RWPE2 (cell line): Measurements from ENCODE around the gene TRMT5.

Source experiments
- ATAC-seq: fragments of 200-7000 bp; cut with Tn5 transposase; 3 replicates; pipeline ENCODE4 v1.9.1; 2021; ENCODE audit warnings: low read depth
- DNase-seq: peaks from one replicate; pipeline ENCODE4 v3.0.0-alpha.2; 2020; ENCODE audit warnings: low spot score
- H3K27ac ChIP-seq: fragments of 450-650 bp; 2 replicates; pipeline ENCODE4 v1.5.1; 2017; ENCODE audit warnings: mild to moderate bottlenecking; ENCODE audit not compliant: poor library complexity, severe bottlenecking
- H3K27me3 ChIP-seq: fragments of 250-450 bp; sonication (Bioruptor Pico); 2 replicates; pipeline ENCODE4 v1.5.1; 2021; ENCODE audit warnings: mild to moderate bottlenecking, moderate library complexity; ENCODE audit not compliant: insufficient read depth, poor library complexity, severe bottlenecking
- H3K36me3 ChIP-seq: fragments of 250-450 bp; sonication (Bioruptor Pico); 2 replicates; pipeline ENCODE4 v1.5.1; 2020; ENCODE audit warnings: low read depth, mild to moderate bottlenecking, moderate library complexity
- H3K4me1 ChIP-seq: fragments of 250-450 bp; sonication (Bioruptor Pico); 2 replicates; pipeline ENCODE4 v1.5.1; 2021; ENCODE audit warnings: mild to moderate bottlenecking, moderate library complexity; ENCODE audit not compliant: insufficient read depth, poor library complexity, severe bottlenecking
- H3K4me3 ChIP-seq: fragments of 250-450 bp; sonication (Bioruptor Pico); 2 replicates; pipeline ENCODE4 v1.5.1; 2021; ENCODE audit warnings: mild to moderate bottlenecking, moderate library complexity; ENCODE audit not compliant: severe bottlenecking
- H3K9me3 ChIP-seq: fragments of 250-450 bp; sonication (Bioruptor Pico); 2 replicates; pipeline ENCODE4 v1.5.1; 2021; ENCODE audit warnings: mild to moderate bottlenecking, moderate library complexity; ENCODE audit not compliant: severe bottlenecking
- TF ChIP-seq, protein P1 (sequence below): fragments of 450-650 bp; IDR thresholded peaks from one replicate; pipeline ENCODE4 v1.5.1; 2017; ENCODE audit warnings: mild to moderate bottlenecking, moderate library complexity; ENCODE audit not compliant: poor library complexity, severe bottlenecking

Gene TRMT5

DNA sequence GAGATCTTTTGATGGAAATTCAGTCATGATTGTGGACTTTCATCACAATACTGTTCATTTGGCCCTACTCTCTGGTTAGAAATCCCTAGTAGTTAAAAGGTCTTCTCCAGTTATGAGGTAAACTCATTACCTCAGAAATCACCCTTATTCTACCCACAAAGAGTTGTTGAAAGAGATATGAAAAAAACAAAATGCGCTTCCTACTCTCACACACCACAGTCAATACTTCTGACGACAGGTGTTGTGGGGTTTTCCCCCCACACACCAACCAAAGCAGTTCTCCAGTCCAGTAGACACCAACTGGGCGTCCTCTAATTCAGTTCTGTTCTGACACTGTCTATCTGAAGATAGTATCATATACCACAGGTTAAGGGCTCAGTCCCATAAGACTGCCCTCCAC is 54.9 kb downstream of the TRMT5 start:
- Histone ChIP-seq H3K36me3 (no peaks in the 10 kb centered on the region), H3K4me1 (peaks cover 9% of the 10 kb centered on the region), H3K27me3 (no peaks in the 10 kb centered on the region), H3K9me3 (no peaks in the 10 kb centered on the region), H3K4me3 (no peak overlapping the region), H3K27ac (no peak overlapping the region)
- TF ChIP-seq, protein P1, sequence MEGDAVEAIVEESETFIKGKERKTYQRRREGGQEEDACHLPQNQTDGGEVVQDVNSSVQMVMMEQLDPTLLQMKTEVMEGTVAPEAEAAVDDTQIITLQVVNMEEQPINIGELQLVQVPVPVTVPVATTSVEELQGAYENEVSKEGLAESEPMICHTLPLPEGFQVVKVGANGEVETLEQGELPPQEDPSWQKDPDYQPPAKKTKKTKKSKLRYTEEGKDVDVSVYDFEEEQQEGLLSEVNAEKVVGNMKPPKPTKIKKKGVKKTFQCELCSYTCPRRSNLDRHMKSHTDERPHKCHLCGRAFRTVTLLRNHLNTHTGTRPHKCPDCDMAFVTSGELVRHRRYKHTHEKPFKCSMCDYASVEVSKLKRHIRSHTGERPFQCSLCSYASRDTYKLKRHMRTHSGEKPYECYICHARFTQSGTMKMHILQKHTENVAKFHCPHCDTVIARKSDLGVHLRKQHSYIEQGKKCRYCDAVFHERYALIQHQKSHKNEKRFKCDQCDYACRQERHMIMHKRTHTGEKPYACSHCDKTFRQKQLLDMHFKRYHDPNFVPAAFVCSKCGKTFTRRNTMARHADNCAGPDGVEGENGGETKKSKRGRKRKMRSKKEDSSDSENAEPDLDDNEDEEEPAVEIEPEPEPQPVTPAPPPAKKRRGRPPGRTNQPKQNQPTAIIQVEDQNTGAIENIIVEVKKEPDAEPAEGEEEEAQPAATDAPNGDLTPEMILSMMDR = no peak
- no peak for DNase-seq
- ATAC-seq = no peak

DNA sequence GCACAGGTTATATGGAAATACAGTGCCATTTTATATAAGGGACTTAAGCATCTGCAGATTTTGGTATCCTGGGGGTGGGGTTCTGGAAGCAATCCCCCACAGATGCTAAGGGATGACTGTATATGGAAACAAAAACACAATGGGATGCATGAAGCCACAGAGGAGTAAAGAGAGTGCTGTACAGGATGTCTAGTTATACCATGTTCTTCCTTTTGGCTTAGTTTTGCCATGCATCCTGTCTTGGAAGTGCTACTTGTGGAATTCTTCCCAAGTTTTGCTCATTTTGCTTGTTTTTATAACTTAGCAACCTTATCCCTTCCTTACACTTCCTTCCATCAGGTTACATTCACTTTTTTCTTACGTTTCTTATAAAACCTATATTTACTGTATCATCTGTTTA is 55.6 kb downstream of the TRMT5 start:
- no peak for DNase-seq
- H3K4me1 ChIP-seq = peaks cover 9% of the 10 kb centered on the region
- no peak overlapping the region for H3K4me3 ChIP-seq
- no peaks in the 10 kb centered on the region for H3K27me3 ChIP-seq
- TF ChIP-seq, protein P1 = no peak
- no peak overlapping the region for H3K27ac ChIP-seq
- ATAC-seq = no peak
- no peaks in the 10 kb centered on the region for H3K9me3 ChIP-seq
- no peaks in the 10 kb centered on the region for H3K36me3 ChIP-seq

- H3K36me3 ChIP-seq = no peaks in the 10 kb centered on the region
- no peak overlapping the region for H3K4me3 ChIP-seq
- peak; percentile 82 for ATAC-seq
- no peak overlapping the region for H3K27ac ChIP-seq
- DNase-seq = no peak
- TF ChIP-seq, protein P1 = no peak
- peaks cover 9% of the 10 kb centered on the region for H3K4me1 ChIP-seq
- no peaks in the 10 kb centered on the region for H3K9me3 ChIP-seq
- no peaks in the 10 kb centered on the region for H3K27me3 ChIP-seq
Measured at GRCh38 chr14:60922050-60922449, 58.8 kb downstream of the TRMT5 start.
